KMS-11 (cell line): ENCODE data around the gene LRRTM2.

Source experiments
- H2AFZ ChIP-seq: fragments of 200-600 bp; sonication (generic); 2 replicates; pipeline ENCODE4 v1.6.1; 2016; ENCODE audit warnings: antibody characterized with exemption, mixed run types, low read depth
- H3K27ac ChIP-seq: fragments of 200-600 bp; sonication (generic); 2 replicates; pipeline ENCODE4 v1.6.1; 2016; ENCODE audit warnings: mild to moderate bottlenecking, mixed run types
- H3K27me3 ChIP-seq: fragments of 200-600 bp; sonication (generic); 2 replicates; pipeline ENCODE4 v1.6.1; 2017; ENCODE audit warnings: mild to moderate bottlenecking, low read depth, mixed run types, moderate library complexity; ENCODE audit not compliant: insufficient read depth
- H3K36me3 ChIP-seq: fragments of 200-600 bp; sonication (generic); 2 replicates; pipeline ENCODE4 v1.6.1; 2017; ENCODE audit warnings: mild to moderate bottlenecking, mixed run types; ENCODE audit not compliant: insufficient read depth
- H3K4me1 ChIP-seq: fragments of 200-600 bp; sonication (generic); 2 replicates; pipeline ENCODE4 v1.6.1; 2016; ENCODE audit warnings: mild to moderate bottlenecking, low read depth, mixed run types; ENCODE audit not compliant: poor library complexity, severe bottlenecking
- H3K4me2 ChIP-seq: fragments of 200-600 bp; sonication (generic); 2 replicates; pipeline ENCODE4 v1.7.0; 2016; ENCODE audit warnings: mild to moderate bottlenecking, mixed run types
- H3K4me3 ChIP-seq: fragments of 200-600 bp; sonication (generic); IDR thresholded peaks from 2 replicates; pipeline ENCODE4 v1.6.1; 2017; ENCODE audit warnings: low read depth, low read length, mixed read lengths; ENCODE audit not compliant: insufficient read depth
- H3K79me2 ChIP-seq: fragments of 200-600 bp; sonication (generic); 2 replicates; pipeline ENCODE4 v1.6.1; 2016; ENCODE audit warnings: low read depth, mixed run types; ENCODE audit not compliant: insufficient read depth
- H3K9ac ChIP-seq: fragments of 200-600 bp; sonication (generic); 2 replicates; pipeline ENCODE4 v1.6.1; 2016; ENCODE audit warnings: mild to moderate bottlenecking, mixed run types
- H4K20me1 ChIP-seq: fragments of 200-600 bp; sonication (generic); 2 replicates; pipeline ENCODE4 v1.6.1; 2016; ENCODE audit warnings: mild to moderate bottlenecking, mixed run types; ENCODE audit not compliant: insufficient read depth
- CTCF ChIP-seq: fragments of 200-600 bp; sonication (generic); conservative IDR thresholded peaks from 2 replicates; pipeline ENCODE4 v1.6.1; 2017; ENCODE audit warnings: low read depth, mild to moderate bottlenecking, antibody characterized with exemption, low read length, moderate library complexity, mixed read lengths

LRRTM2 gene

GRCh38 chr5:138872841-138873465 lies 2.2 kb downstream of the LRRTM2 start:
- H3K27ac ChIP-seq: no peak overlapping the region
- H3K4me1 ChIP-seq: no peaks in the 10 kb centered on the region
- H4K20me1 ChIP-seq: no peaks in the 10 kb centered on the region
- no peak for TF ChIP-seq CTCF
- no peaks in the 10 kb centered on the region for H3K79me2 ChIP-seq
- no peak overlapping the region for H2AFZ ChIP-seq
- no peaks in the 10 kb centered on the region for H3K36me3 ChIP-seq
- no peak overlapping the region for H3K4me2 ChIP-seq
- no peaks in the 10 kb centered on the region for H3K27me3 ChIP-seq
- no peak overlapping the region for H3K4me3 ChIP-seq
- no peak overlapping the region for H3K9ac ChIP-seq

GRCh38 chr5:138870611-138871010 lies 4.5 kb downstream of the LRRTM2 start:
- no peak overlapping the region for H3K4me2 ChIP-seq
- no peaks in the 10 kb centered on the region for H3K36me3 ChIP-seq
- no peak overlapping the region for H2AFZ ChIP-seq
- H3K4me1 ChIP-seq: no peaks in the 10 kb centered on the region
- no peak overlapping the region for H3K9ac ChIP-seq
- no peak overlapping the region for H3K4me3 ChIP-seq
- H3K27me3 ChIP-seq: no peaks in the 10 kb centered on the region
- H4K20me1 ChIP-seq: no peaks in the 10 kb centered on the region
- H3K79me2 ChIP-seq: no peaks in the 10 kb centered on the region
- no peak for TF ChIP-seq CTCF
- no peak overlapping the region for H3K27ac ChIP-seq

GRCh38 chr5:138869763-138870500 lies 5.2 kb downstream of the LRRTM2 start:
- TF ChIP-seq CTCF: no peak
- Histone ChIP-seq H3K4me2 (no peak overlapping the region), H3K36me3 (no peaks in the 10 kb centered on the region), H3K79me2 (no peaks in the 10 kb centered on the region), H2AFZ (no peak overlapping the region), H3K27me3 (no peaks in the 10 kb centered on the region), H4K20me1 (no peaks in the 10 kb centered on the region), H3K27ac (no peak overlapping the region), H3K9ac (no peak overlapping the region), H3K4me1 (no peaks in the 10 kb centered on the region), H3K4me3 (no peak overlapping the region)

GRCh38 chr5:138869038-138869437 lies 6.1 kb downstream of the LRRTM2 start:
- H3K4me1 ChIP-seq: no peaks in the 10 kb centered on the region
- H3K4me2 ChIP-seq: no peak overlapping the region
- no peaks in the 10 kb centered on the region for H3K79me2 ChIP-seq
- no peak overlapping the region for H3K4me3 ChIP-seq
- H3K9ac ChIP-seq: no peak overlapping the region
- H3K36me3 ChIP-seq: no peaks in the 10 kb centered on the region
- H4K20me1 ChIP-seq: no peaks in the 10 kb centered on the region
- H2AFZ ChIP-seq: no peak overlapping the region
- TF ChIP-seq CTCF: no peak
- no peak overlapping the region for H3K27ac ChIP-seq
- no peaks in the 10 kb centered on the region for H3K27me3 ChIP-seq
